A673 (cell line): ENCODE results near the gene PRKX.

Experiments used
- EZH2 ChIP-seq: fragments of 200-600 bp; sonication (generic); IDR thresholded peaks from 2 replicates; pipeline ENCODE4 v1.6.1; 2017; ENCODE audit warnings: borderline replicate concordance, low read depth, mild to moderate bottlenecking, mixed read lengths, antibody characterized with exemption, low read length; ENCODE audit not compliant: poor library complexity, severe bottlenecking
- TF ChIP-seq, protein P1 (sequence below): fragments of 300-800, 200-600 bp; sonication (generic); conservative IDR thresholded peaks from 2 replicates; pipeline ENCODE4 v1.5.1; 2017; ENCODE audit warnings: low read depth, mild to moderate bottlenecking, antibody characterized with exemption, low read length, moderate library complexity, mixed read lengths

DNA sequence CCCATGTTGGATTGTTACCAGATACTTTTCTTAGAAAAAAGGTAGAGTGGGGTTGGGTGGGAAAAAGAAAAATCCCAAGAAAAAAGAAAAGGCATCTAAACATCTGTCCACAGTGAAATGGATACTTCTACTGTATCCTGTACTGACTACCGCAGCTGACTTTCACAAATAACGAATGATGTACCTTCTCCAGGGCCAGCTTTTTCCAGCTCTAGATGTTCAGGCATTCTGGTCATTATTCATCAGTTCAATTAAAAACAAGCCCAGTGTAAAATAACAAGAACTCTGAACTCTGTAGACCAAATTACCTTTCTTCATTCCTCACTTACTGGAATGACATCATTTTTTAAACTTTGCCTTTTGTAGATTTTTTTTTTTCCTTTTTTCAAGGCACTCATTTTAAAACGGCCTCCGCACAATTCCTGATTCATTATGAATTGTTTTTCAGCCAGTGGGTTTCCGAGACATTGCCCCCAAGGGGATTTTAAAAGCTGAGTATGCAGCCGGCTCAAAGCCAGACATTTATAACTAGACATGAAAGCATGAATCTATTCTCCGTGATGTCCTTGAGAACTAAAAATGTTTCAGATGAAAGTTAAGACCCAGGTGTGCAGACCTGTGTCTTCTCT lies 113.5 kb downstream of the PRKX start:
- TF ChIP-seq EZH2, result no peak
- TF ChIP-seq, protein P1, sequence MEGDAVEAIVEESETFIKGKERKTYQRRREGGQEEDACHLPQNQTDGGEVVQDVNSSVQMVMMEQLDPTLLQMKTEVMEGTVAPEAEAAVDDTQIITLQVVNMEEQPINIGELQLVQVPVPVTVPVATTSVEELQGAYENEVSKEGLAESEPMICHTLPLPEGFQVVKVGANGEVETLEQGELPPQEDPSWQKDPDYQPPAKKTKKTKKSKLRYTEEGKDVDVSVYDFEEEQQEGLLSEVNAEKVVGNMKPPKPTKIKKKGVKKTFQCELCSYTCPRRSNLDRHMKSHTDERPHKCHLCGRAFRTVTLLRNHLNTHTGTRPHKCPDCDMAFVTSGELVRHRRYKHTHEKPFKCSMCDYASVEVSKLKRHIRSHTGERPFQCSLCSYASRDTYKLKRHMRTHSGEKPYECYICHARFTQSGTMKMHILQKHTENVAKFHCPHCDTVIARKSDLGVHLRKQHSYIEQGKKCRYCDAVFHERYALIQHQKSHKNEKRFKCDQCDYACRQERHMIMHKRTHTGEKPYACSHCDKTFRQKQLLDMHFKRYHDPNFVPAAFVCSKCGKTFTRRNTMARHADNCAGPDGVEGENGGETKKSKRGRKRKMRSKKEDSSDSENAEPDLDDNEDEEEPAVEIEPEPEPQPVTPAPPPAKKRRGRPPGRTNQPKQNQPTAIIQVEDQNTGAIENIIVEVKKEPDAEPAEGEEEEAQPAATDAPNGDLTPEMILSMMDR, result no peak
